Lung (tissue), 16 donors: ENCODE data around the gene PLA2G4A. TPM values are rescaled to one million over a fixed set of nuclear protein-coding genes. Genes with fewer than 3 reads are reported as not detected.

Source experiments
- ATAC-seq: fragments of 200-7000 bp; cut with Tn5 transposase; one replicate; pipeline ENCODE4 v1.9.1; 2020; ENCODE audit warnings: moderate number of reproducible peaks; ENCODE audit not compliant: insufficient read depth, low FRiP score
- DNase-seq, 3 donors: peaks; one replicate each; pipeline ENCODE4 v3.0.0-alpha.2; 2013 to 2017
- H3K27ac ChIP-seq, 2 donors: one replicate each; pipeline ENCODE4 v1.5.1; 2013; ENCODE audit warnings: mild to moderate bottlenecking in 2 of 2, moderate library complexity in 2 of 2, control low read depth in 1 of 2, inconsistent platforms in 1 of 2, low read depth in 1 of 2, low read length in 1 of 2
- H3K27me3 ChIP-seq, 3 donors: one replicate each; pipeline ENCODE4 v1.5.1; 2013; ENCODE audit warnings: low read length in 2 of 3; ENCODE audit not compliant: control insufficient read depth in 3 of 3, insufficient read depth in 3 of 3
- H3K36me3 ChIP-seq, 4 donors: one replicate each; pipeline ENCODE4 v1.5.1; 2013; ENCODE audit warnings: low read length in 4 of 4, mild to moderate bottlenecking in 1 of 4, moderate library complexity in 1 of 4; ENCODE audit not compliant: control insufficient read depth in 4 of 4, insufficient read depth in 4 of 4
- H3K4me1 ChIP-seq, 5 donors: one replicate each; pipeline ENCODE4 v1.5.1; 2013; ENCODE audit warnings: low read length in 5 of 5, mild to moderate bottlenecking in 2 of 5, moderate library complexity in 1 of 5; ENCODE audit not compliant: control insufficient read depth in 5 of 5, insufficient read depth in 5 of 5
- H3K4me3 ChIP-seq: one replicate; pipeline ENCODE4 v1.5.1; 2013; ENCODE audit warnings: mild to moderate bottlenecking, control low read depth, moderate library complexity
- H3K9ac ChIP-seq, 2 donors: one replicate each; pipeline ENCODE4 v1.5.1; 2013; ENCODE audit warnings: low read length in 2 of 2, control low read depth in 1 of 2; ENCODE audit not compliant: insufficient read depth in 1 of 2
- H3K9me3 ChIP-seq, 4 donors: one replicate each; pipeline ENCODE4 v1.5.1; 2013; ENCODE audit warnings: low read length in 3 of 4, mild to moderate bottlenecking in 1 of 4, moderate library complexity in 1 of 4; ENCODE audit not compliant: control insufficient read depth in 4 of 4, insufficient read depth in 3 of 4
- WGBS, 2 donors: extraction: QIAGEN DNeasy Blood & Tissue Kit; methylation state at CpG; one replicate each; pipeline ENCODE4 v1.1.7; 2013; 5-methylcytosine and 5-hydroxymethylcytosine counted together
- long read RNA-seq, 5 donors: transcript quantifications; one replicate each; lab custom pipeline, GENCODE V29; 2026
- polyA plus RNA-seq, 2 donors: library from polyadenylated mRNA; stranded (reverse); fragments of 200-250 nt; gene quantifications; one replicate each; pipeline ENCODE4 v1.2.1, GENCODE V29; 2013
- total RNA-seq, 2 donors: library from RNA; depleted of rRNA in 1 of 2; stranded (reverse); fragments of >200 nt in 1 of 2; gene quantifications; one replicate each; pipeline ENCODE4 v1.2.1, GENCODE V29; 2014 to 2021
- TF ChIP-seq, protein P1 (sequence below): IDR thresholded peaks from 2 replicates; pipeline ENCODE4 v1.5.1; 2012; ENCODE audit warnings: mild to moderate bottlenecking; ENCODE audit errors: control extremely low read depth, extremely low read depth
- donor health status: control.
- donor health status: control.
- donor health status: Bipolar disorder and iron deficiency.
- donor health status: healthy.
- donor health status: DM: yes; HTN: yes; CAD: no.

The PLA2G4A gene
- total RNA-seq = 1 to 10 TPM; 7.3 to 8.1 TPM
- 1 to 10 TPM; 2.5 to 5.4 TPM for polyA plus RNA-seq
- long read RNA-seq, donor 1 = 0 reads
- long read RNA-seq, donor 2 = 0 reads
- long read RNA-seq, donor 3 = 0 reads
- long read RNA-seq, donor 4 = 0 reads
- long read RNA-seq, donor 5 = 0 reads

GRCh38 chr1:186828611-186829454 lies at the start of gene PLA2G4A:
Gene PLA2G4A (plus strand): TSS chr1:186828949. CDS start chr1:186854355, 25,406 bp downstream.
- Histone ChIP-seq H3K4me1 (peaks cover 0 to 9% (median 0%) of the 10 kb centered on the region in 5 donors), H3K9ac (peak within 1 kb of the TSS; percentile 66 to 83), H3K27ac (peak within 1 kb of the TSS in 1 of 2 donors; percentile 73), H3K9me3 (no peaks in the 10 kb centered on the region), H3K36me3 (no peaks in the 10 kb centered on the region), H3K27me3 (no peaks in the 10 kb centered on the region), H3K4me3 (peak within 1 kb of the TSS; percentile 51)
- WGBS, 2 donors = 2 to 5% methylated on average over 17 of the region's 17 CpGs
- DNase-seq = peak; percentile 40 to 85 (median 78)
- ATAC-seq = peak; percentile 91
- TF ChIP-seq, protein P1, sequence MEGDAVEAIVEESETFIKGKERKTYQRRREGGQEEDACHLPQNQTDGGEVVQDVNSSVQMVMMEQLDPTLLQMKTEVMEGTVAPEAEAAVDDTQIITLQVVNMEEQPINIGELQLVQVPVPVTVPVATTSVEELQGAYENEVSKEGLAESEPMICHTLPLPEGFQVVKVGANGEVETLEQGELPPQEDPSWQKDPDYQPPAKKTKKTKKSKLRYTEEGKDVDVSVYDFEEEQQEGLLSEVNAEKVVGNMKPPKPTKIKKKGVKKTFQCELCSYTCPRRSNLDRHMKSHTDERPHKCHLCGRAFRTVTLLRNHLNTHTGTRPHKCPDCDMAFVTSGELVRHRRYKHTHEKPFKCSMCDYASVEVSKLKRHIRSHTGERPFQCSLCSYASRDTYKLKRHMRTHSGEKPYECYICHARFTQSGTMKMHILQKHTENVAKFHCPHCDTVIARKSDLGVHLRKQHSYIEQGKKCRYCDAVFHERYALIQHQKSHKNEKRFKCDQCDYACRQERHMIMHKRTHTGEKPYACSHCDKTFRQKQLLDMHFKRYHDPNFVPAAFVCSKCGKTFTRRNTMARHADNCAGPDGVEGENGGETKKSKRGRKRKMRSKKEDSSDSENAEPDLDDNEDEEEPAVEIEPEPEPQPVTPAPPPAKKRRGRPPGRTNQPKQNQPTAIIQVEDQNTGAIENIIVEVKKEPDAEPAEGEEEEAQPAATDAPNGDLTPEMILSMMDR = no peak

GRCh38 chr1:186780076-186780475 lies 48.7 kb upstream of the PLA2G4A start:
- H3K27me3 ChIP-seq = no peaks in the 10 kb centered on the region
- H3K27ac ChIP-seq = no peak overlapping the region
- H3K4me3 ChIP-seq = no peak overlapping the region
- DNase-seq (no peak), ATAC-seq (no peak)
- H3K9ac ChIP-seq = no peak overlapping the region
- H3K4me1 ChIP-seq = peaks cover 0 to 12% (median 0%) of the 10 kb centered on the region in 5 donors
- no peaks in the 10 kb centered on the region for H3K36me3 ChIP-seq
- TF ChIP-seq, protein P1 = no peak
- H3K9me3 ChIP-seq = peaks cover 0 to 2% (median 0%) of the 10 kb centered on the region in 4 donors

GRCh38 chr1:186781730-186782129 lies 47.0 kb upstream of the PLA2G4A start:
- no peak overlapping the region for H3K9ac ChIP-seq
- H3K9me3 ChIP-seq = peaks cover 0 to 2% (median 0%) of the 10 kb centered on the region in 4 donors
- no peak for ATAC-seq
- H3K4me3 ChIP-seq = no peak overlapping the region
- H3K4me1 ChIP-seq = peaks cover 0 to 4% (median 0%) of the 10 kb centered on the region in 5 donors
- TF ChIP-seq, protein P1 = no peak
- no peak overlapping the region for H3K27ac ChIP-seq
- H3K27me3 ChIP-seq = no peaks in the 10 kb centered on the region
- DNase-seq = peak in 1 of 3 donors; percentile 25
- WGBS, 2 donors = 83 to 88% methylated on average over 6 of the region's 6 CpGs
- no peaks in the 10 kb centered on the region for H3K36me3 ChIP-seq
